Heart right ventricle (tissue), 16 donors: ENCODE measurements around the gene MEX3C. TPM values are rescaled to one million over a fixed set of nuclear protein-coding genes. Genes with fewer than 3 reads are reported as not detected.
A peak's percentile ranks its signal among the peaks of the same experiment; 100 is the strongest.

Experiments
- ATAC-seq, 8 donors: fragments of 200-7000 bp; cut with Tn5 transposase; one replicate each; pipeline ENCODE4 v1.9.1; 2020; ENCODE audit warnings: mild to moderate bottlenecking in 8 of 8, moderate library complexity in 8 of 8, moderate number of reproducible peaks in 1 of 8
- DNase-seq, 2 donors: peaks; one replicate each; pipeline ENCODE4 v3.0.0-alpha.2; 2020
- H3K27ac ChIP-seq, 10 donors: fragments of 200-600 bp; sonication (generic) in 2 of 10; one replicate each; pipeline versions ENCODE4 v1.5.0 to v1.8.0; 2020 to 2022; ENCODE audit warnings: mild to moderate bottlenecking in 3 of 10
- H3K27me3 ChIP-seq, 7 donors: fragments of 200-600 bp; one replicate each; pipeline ENCODE4 v1.8.0; 2021 to 2022; ENCODE audit warnings: mild to moderate bottlenecking in 2 of 7
- H3K36me3 ChIP-seq, 9 donors: fragments of 200-600 bp; sonication (generic) in 1 of 9; one replicate each; pipeline versions ENCODE4 v1.5.0 to v1.8.0; 2020 to 2022; ENCODE audit warnings: mild to moderate bottlenecking in 2 of 9
- H3K4me1 ChIP-seq, 9 donors: fragments of 200-600 bp; sonication (generic) in 1 of 9; one replicate each; pipeline versions ENCODE4 v1.5.0 to v1.8.0; 2020 to 2022; ENCODE audit warnings: mild to moderate bottlenecking in 4 of 9
- H3K4me3 ChIP-seq, 10 donors: fragments of 200-600 bp; sonication (generic) in 2 of 10; one replicate each; pipeline versions ENCODE4 v1.5.0 to v1.8.0; 2020 to 2022; ENCODE audit warnings: mild to moderate bottlenecking in 7 of 10, moderate library complexity in 2 of 10
- H3K9me3 ChIP-seq, 11 donors: fragments of 200-600 bp in 10 of 11; sonication (generic) in 2 of 11; one replicate each; pipeline versions ENCODE4 v1.5.0 to v1.8.0; 2013 to 2022; ENCODE audit warnings: mild to moderate bottlenecking in 2 of 11, control low read depth in 1 of 11, moderate library complexity in 1 of 11
- WGBS, 2 donors: extraction: QIAGEN DNeasy Blood & Tissue Kit; methylation state at CpG; one replicate each; pipeline ENCODE4 v1.1.7; 2013; ENCODE audit warnings: inconsistent platforms in 1 of 2; 5-methylcytosine and 5-hydroxymethylcytosine counted together
- intact Hi-C, 10 donors: fragments of 100-400 bp; cut with DNase I; formaldehyde crosslinking; loops; one replicate each; pipeline versions ENCODE4 v1.11.1 to v1.14.2; 2022
- polyA plus RNA-seq, 2 donors: library from polyadenylated mRNA; stranded (reverse); fragments of 200-250 nt; gene quantifications; one replicate each; pipeline ENCODE4 v1.2.3, GENCODE V29; 2013
- total RNA-seq, 10 donors: library from RNA; stranded (reverse); fragmentation: NEBNext Ultra II Directional in 3 of 10; extraction: Animal tissue kit (Norgen Biotek cat#: 25700) in 3 of 10; gene quantifications; one replicate each; pipeline versions ENCODE4 v1.2.1 to v1.2.4, GENCODE V29; 2021 to 2023
- TF ChIP-seq, protein P1 (sequence below), 9 donors: fragments of 200-600 bp; sonication (generic) in 2 of 9; IDR thresholded peaks; one replicate each; pipeline versions ENCODE4 v1.5.0 to v1.8.0; 2021 to 2022; ENCODE audit warnings: antibody characterized with exemption in 9 of 9, mild to moderate bottlenecking in 5 of 9, moderate library complexity in 1 of 9
- donor health status: Arrhythmogenic right ventricular cardiomyopathy.
- donor health status: ischemic (EF 13 %, LVEDD 7.1; RV severe dilation, severe dysfunction).
- donor health status: healthy with polysubstance abuse.
- donor health status: DM: no; HTN: yes; CAD: no.
- donor health status: DM: no; HTN: no; CAD: no.
- donor health status: ischemic (EF 25% LVEDD 6.9; RV normal size, moderate dysfunction).
- donor health status: ischemic (EF 25% LVEDD 5.7; RV mildly dilated, moderate dysfunction).
- donor health status: healthy.
- donor health status: DM: yes; HTN: yes; CAD: no.
- donor health status: Ischemic cardiomyopathy.
- donor health status: ischemic (EF 35%, LVEDD 5.7; RV mildly dilated, moderate dysfunction).
- donor health status: nonischemic (EF 11% LVEDD 7.7; RV severe dilation, severe dysfunction).
- donor health status: DM: yes; HTN: yes; CAD: no.
- donor health status: PGD.
- donor health status: ischemic (EF 29% LVEDD 5.4; RV normal size, mild dysfunction).
- donor health status: nonischemic (EF 23%, LVEDD 6.1; RV moderate dilation, normal function).

MEX3C gene
- total and polyA plus RNA-seq, 12 donors = 6.8 to 24.2 (median 19.4) TPM

DNA sequence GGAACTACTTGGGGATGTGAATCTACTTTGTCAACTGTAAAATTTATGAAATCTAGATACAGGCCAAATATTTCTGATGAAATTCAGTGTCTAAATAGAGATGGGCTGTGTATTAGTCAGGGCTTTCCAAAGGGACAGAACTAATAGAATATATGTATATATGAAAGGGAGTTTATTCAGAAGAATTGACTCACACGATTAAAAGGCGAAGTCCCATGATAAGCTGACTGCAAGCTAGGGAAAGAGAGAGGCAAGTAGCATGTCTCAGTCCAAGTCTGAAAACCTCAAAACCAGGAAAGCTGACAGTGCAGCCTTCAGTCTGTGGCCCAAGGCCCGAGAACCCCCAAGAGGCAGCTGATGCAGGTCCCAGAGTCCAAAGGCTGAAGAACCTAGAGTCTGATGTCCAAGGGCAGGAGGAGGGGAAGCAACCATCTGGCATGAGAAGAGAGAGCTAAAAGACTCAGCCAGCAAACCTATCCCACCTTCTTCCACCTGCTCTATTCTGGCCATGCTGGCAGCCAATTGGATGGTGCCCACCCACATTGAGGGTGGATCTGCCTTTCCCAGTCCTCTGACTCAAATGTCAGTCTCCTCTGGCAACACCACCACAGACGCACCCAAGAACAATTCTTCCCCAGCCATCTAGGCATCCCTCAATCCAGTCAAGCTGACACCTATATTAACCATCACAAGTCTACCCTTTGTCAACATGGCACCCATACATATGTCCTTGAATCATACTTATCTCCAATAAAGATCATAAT lies 29.3 kb upstream of the MEX3C start:
- H3K9me3 ChIP-seq = no peaks in the 10 kb centered on the region
- H3K36me3 ChIP-seq = no peaks in the 10 kb centered on the region
- DNase-seq = no peak
- H3K4me1 ChIP-seq = no peaks in the 10 kb centered on the region
- intact Hi-C loops = no loop called here
- 88 to 90% methylated on average over 4 of the region's 4 CpGs for WGBS, 2 donors
- no peak overlapping the region for H3K27ac ChIP-seq
- TF ChIP-seq, protein P1, sequence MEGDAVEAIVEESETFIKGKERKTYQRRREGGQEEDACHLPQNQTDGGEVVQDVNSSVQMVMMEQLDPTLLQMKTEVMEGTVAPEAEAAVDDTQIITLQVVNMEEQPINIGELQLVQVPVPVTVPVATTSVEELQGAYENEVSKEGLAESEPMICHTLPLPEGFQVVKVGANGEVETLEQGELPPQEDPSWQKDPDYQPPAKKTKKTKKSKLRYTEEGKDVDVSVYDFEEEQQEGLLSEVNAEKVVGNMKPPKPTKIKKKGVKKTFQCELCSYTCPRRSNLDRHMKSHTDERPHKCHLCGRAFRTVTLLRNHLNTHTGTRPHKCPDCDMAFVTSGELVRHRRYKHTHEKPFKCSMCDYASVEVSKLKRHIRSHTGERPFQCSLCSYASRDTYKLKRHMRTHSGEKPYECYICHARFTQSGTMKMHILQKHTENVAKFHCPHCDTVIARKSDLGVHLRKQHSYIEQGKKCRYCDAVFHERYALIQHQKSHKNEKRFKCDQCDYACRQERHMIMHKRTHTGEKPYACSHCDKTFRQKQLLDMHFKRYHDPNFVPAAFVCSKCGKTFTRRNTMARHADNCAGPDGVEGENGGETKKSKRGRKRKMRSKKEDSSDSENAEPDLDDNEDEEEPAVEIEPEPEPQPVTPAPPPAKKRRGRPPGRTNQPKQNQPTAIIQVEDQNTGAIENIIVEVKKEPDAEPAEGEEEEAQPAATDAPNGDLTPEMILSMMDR (IDR thresholded peaks at IDR 0.05) = no peak
- H3K4me3 ChIP-seq = no peak overlapping the region
- H3K27me3 ChIP-seq = no peaks in the 10 kb centered on the region
- ATAC-seq = no peak

DNA sequence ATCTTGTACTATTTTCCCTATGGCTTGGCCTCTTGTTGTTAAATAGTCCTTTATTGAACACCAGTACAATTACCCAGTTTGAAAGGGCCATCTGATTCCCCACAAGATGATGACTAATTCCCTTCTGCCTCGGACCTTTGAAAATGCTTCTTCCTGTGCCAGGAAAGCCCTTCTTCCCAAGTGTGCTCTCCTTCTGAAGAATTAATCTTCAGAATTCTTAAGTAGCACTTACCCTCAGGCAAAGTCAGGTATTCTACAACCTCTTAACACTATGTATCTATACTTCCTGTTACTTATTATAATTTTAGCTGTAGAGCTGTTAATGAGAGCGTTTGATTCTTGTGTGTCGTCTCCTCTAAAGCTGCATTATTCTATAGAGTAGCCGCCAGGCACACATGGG lies 28.6 kb upstream of the MEX3C start:
- Histone ChIP-seq H3K27ac (no peak overlapping the region), H3K4me3 (no peak overlapping the region), H3K36me3 (no peaks in the 10 kb centered on the region), H3K9me3 (no peaks in the 10 kb centered on the region), H3K4me1 (no peaks in the 10 kb centered on the region), H3K27me3 (no peaks in the 10 kb centered on the region)
- TF ChIP-seq, protein P1 (IDR thresholded peaks at IDR 0.05) = no peak
- WGBS, 2 donors = 80 to 84% methylated on average over 4 of the region's 4 CpGs
- DNase-seq (no peak), ATAC-seq (no peak)
- intact Hi-C loops = no loop called here

DNA sequence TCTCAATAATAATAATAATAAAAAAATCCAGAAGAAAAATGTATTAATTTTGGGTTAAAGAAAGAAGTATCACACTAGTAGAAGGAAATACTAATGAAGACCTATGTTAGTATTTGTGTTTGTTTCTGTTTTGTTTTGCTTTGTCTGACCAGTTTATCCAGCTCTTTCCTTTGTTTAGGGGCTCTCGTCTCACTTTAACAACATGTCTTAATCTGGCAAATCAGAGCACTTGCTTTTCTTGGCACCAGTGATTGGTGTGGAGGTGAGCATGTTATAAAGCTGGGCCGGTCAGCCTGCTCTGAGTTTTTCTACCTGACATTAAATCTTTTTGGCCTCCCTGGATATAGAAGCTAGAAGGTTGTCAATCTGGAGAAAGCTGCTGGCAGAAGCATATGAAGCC lies 15.1 kb upstream of the MEX3C start:
- no peaks in the 10 kb centered on the region for H3K36me3 ChIP-seq
- H3K27me3 ChIP-seq = no peaks in the 10 kb centered on the region
- H3K4me3 ChIP-seq = no peak overlapping the region
- H3K9me3 ChIP-seq = no peaks in the 10 kb centered on the region
- WGBS, 2 donors = 70 to 73% methylated on average over 2 of the region's 2 CpGs
- intact Hi-C loops = no loop called here
- DNase-seq (no peak), ATAC-seq (no peak)
- H3K27ac ChIP-seq = no peak overlapping the region
- H3K4me1 ChIP-seq = peaks cover 0 to 18% (median 5%) of the 10 kb centered on the region in 9 donors
- TF ChIP-seq, protein P1 (IDR thresholded peaks at IDR 0.05) = no peak

DNA sequence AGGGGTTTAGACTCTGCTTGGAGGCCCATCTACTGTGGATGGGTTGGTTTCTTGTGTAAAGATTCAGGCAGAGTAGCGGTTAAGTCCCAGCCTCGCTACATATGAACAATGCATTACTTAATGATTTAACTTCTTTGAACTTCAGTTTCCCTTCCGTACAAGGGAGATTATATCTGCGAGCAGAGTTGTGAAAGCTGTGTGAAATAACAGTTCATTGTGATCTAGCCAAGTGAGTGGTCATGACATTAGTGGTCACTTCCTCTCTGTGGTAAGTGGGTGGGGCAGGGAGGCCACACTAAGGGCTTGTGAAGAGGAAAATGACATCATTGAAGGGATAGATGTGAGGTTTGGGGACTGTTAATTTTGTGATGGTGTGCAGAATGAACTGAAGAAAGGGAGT lies 14.1 kb upstream of the MEX3C start:
- Histone ChIP-seq H3K4me1 (peaks cover 0 to 18% (median 5%) of the 10 kb centered on the region in 9 donors), H3K9me3 (no peaks in the 10 kb centered on the region), H3K36me3 (no peaks in the 10 kb centered on the region), H3K4me3 (no peak overlapping the region), H3K27me3 (no peaks in the 10 kb centered on the region), H3K27ac (peak overlapping the region in 4 of 10 donors; percentile 18 to 49 (median 36))
- intact Hi-C loops = loop anchor here in 1 of 10 donors (1.0 kb wide), 1 partner anchor 8 kb away; no protein-coding TSS in a partner anchor
- WGBS, 2 donors = 44 to 51% methylated on average over 4 of the region's 4 CpGs
- peak; percentile 78 to 97 (median 95) for ATAC-seq
- peak; percentile 16 to 55 for DNase-seq
- TF ChIP-seq, protein P1 (IDR thresholded peaks at IDR 0.05) = no peak
